H1 (cell line): ENCODE data around the gene ERMN. TPM values are rescaled to one million over a fixed set of nuclear protein-coding genes. Genes with fewer than 3 reads are reported as not detected.

Source experiments
- CTCF ChIA-PET: fragments of 300-600 bp; sonication (Branson Sonifier 250); formaldehyde crosslinking; loops from one replicate; lab custom pipeline; 2021; ENCODE audit not compliant: partially characterized antibody; lab: Charles Lee
- POLR2A ChIA-PET: fragments of 300-600 bp; sonication (Branson Sonifier 250); formaldehyde crosslinking; loops from one replicate; lab custom pipeline; 2021; ENCODE audit warnings: inconsistent platforms; ENCODE audit not compliant: partially characterized antibody; lab: Charles Lee
- DNase-seq, 2 experiments: peaks; one replicate each; pipeline versions ENCODE4 v3.0.0 to v3.0.0-alpha.2; 2010 to 2022; ENCODE audit warnings: low spot score in 2 of 2, low read depth in 1 of 2, mixed read lengths in 1 of 2
- FAIRE-seq: peaks from 2 replicates; lab custom pipeline; 2011; peaks lifted over from hg19 to GRCh38; lab: Jason Lieb, UNC
- H2AFZ ChIP-seq: 2 replicates; pipeline ENCODE4 v1.8.1; 2012; ENCODE audit warnings: low read length, inconsistent platforms
- H2AK5ac ChIP-seq: 2 replicates; pipeline ENCODE4 v1.6.1; 2013; ENCODE audit warnings: low read depth, low read length
- H2BK120ac ChIP-seq: replicated peaks from 2 replicates; pipeline ENCODE3; 2013; ENCODE audit warnings: low read depth, low read length, inconsistent platforms
- H2BK12ac ChIP-seq: 2 replicates; pipeline ENCODE4 v1.6.1; 2013; ENCODE audit warnings: low read depth, low read length
- H2BK15ac ChIP-seq: 2 replicates; pipeline ENCODE4 v1.6.1; 2013; ENCODE audit warnings: low read length
- H2BK20ac ChIP-seq: 2 replicates; pipeline ENCODE4 v1.6.1; 2013; ENCODE audit warnings: low read length
- H2BK5ac ChIP-seq: 2 replicates; pipeline ENCODE4 v1.6.1; 2013; ENCODE audit warnings: low read depth, low read length
- H3K14ac ChIP-seq: 2 replicates; pipeline ENCODE4 v1.6.1; 2013; ENCODE audit warnings: inconsistent platforms; ENCODE audit not compliant: insufficient read length
- H3K18ac ChIP-seq: 2 replicates; pipeline ENCODE4 v1.6.1; 2013; ENCODE audit warnings: low read length; ENCODE audit errors: extremely low read depth
- H3K23ac ChIP-seq: 2 replicates; pipeline ENCODE4 v1.6.1; 2013; ENCODE audit warnings: inconsistent platforms; ENCODE audit not compliant: insufficient read length
- H3K23me2 ChIP-seq: 2 replicates; pipeline ENCODE4 v1.6.1; 2013; ENCODE audit warnings: low read depth, low read length
- H3K27ac ChIP-seq: 2 replicates; pipeline ENCODE4 v1.6.1; 2011; ENCODE audit warnings: low read depth, low read length, inconsistent platforms
- H3K27me3 ChIP-seq, 4 experiments: replicated peaks in 1 of 4; 1 replicate in 1 of 4; 2 replicates in 3 of 4; pipeline versions ENCODE4 v1.6.1 to v1.8.1; 2011 to 2013; ENCODE audit warnings: low read length in 3 of 4, mild to moderate bottlenecking in 3 of 4, inconsistent platforms in 2 of 4, mixed read lengths in 2 of 4, moderate library complexity in 1 of 4; ENCODE audit not compliant: control insufficient read depth in 3 of 4, insufficient read depth in 3 of 4; ENCODE audit errors: extremely low read depth in 1 of 4
- H3K36me3 ChIP-seq, 4 experiments: 2 replicates each; pipeline versions ENCODE4 v1.6.1 to v1.8.1; 2011 to 2013; ENCODE audit warnings: mild to moderate bottlenecking in 4 of 4, low read length in 3 of 4, moderate library complexity in 2 of 4, control low read depth in 1 of 4, inconsistent platforms in 1 of 4; ENCODE audit not compliant: insufficient read depth in 4 of 4, control insufficient read depth in 2 of 4
- H3K4ac ChIP-seq: replicated peaks from 2 replicates; pipeline ENCODE3; 2013; ENCODE audit warnings: low read length, low read depth, mixed read lengths, inconsistent platforms; ENCODE audit not compliant: insufficient read length
- H3K4me1 ChIP-seq, 4 experiments: replicated peaks in 1 of 4; 1 replicate in 1 of 4; 2 replicates in 3 of 4; pipeline versions ENCODE4 v1.6.1 to v1.8.1; 2011 to 2013; ENCODE audit warnings: low read length in 3 of 4, inconsistent platforms in 2 of 4, mixed read lengths in 1 of 4; ENCODE audit not compliant: insufficient read depth in 4 of 4, control insufficient read depth in 3 of 4
- H3K4me2 ChIP-seq, 2 experiments: 2 replicates each; pipeline versions ENCODE4 v1.6.1 to v1.8.1; 2011 to 2013; ENCODE audit warnings: low read depth in 2 of 2, low read length in 2 of 2, control low read depth in 1 of 2, inconsistent platforms in 1 of 2, mild to moderate bottlenecking in 1 of 2; ENCODE audit not compliant: insufficient read depth in 1 of 2
- H3K4me3 ChIP-seq, 4 experiments: fragments of 200-600, 300-600 bp in 1 of 4; sonication (generic), shearing (Covaris generic), sonication (Bioruptor Twin) in 1 of 4; 2 replicates each; pipeline versions ENCODE4 v1.5.1 to v1.8.1; 2011 to 2016; ENCODE audit warnings: low read length in 4 of 4, low read depth in 3 of 4, control low read depth in 2 of 4, inconsistent platforms in 2 of 4, mild to moderate bottlenecking in 2 of 4, mixed read lengths in 1 of 4, moderate library complexity in 1 of 4; ENCODE audit not compliant: insufficient read depth in 2 of 4; ENCODE audit errors: extremely low read depth in 1 of 4
- H3K56ac ChIP-seq: replicated peaks from 2 replicates; pipeline ENCODE3; 2013; ENCODE audit warnings: low read depth, mild to moderate bottlenecking, mixed read lengths, low read length, inconsistent platforms; ENCODE audit not compliant: insufficient read length
- H3K79me1 ChIP-seq: 2 replicates; pipeline ENCODE4 v1.6.1; 2013; ENCODE audit warnings: low read depth, low read length, control low read depth
- H3K79me2 ChIP-seq, 2 experiments: 2 replicates each; pipeline versions ENCODE4 v1.6.1 to v1.8.1; 2012 to 2013; ENCODE audit warnings: low read length in 2 of 2, mild to moderate bottlenecking in 2 of 2, inconsistent platforms in 1 of 2; ENCODE audit not compliant: insufficient read depth in 2 of 2, control insufficient read depth in 1 of 2
- H3K9ac ChIP-seq, 4 experiments: replicated peaks in 1 of 4; 1 replicate in 1 of 4; 2 replicates in 3 of 4; pipeline versions ENCODE4 v1.6.1 to v1.8.1; 2011 to 2013; ENCODE audit warnings: low read depth in 3 of 4, low read length in 3 of 4, control low read depth in 2 of 4, mild to moderate bottlenecking in 2 of 4, moderate library complexity in 2 of 4, inconsistent platforms in 1 of 4; ENCODE audit errors: extremely low read depth in 1 of 4
- H3K9me3 ChIP-seq, 2 experiments: 2 replicates each; pipeline versions ENCODE4 v1.6.1 to v1.8.1; 2012 to 2013; ENCODE audit warnings: mild to moderate bottlenecking in 2 of 2, moderate library complexity in 2 of 2, control low read depth in 1 of 2, inconsistent platforms in 1 of 2, low read depth in 1 of 2, low read length in 1 of 2, mixed read lengths in 1 of 2; ENCODE audit not compliant: insufficient read depth in 2 of 2
- H4K20me1 ChIP-seq, 2 experiments: replicated peaks in 1 of 2; 2 replicates each; pipeline versions ENCODE3 to v1.8.1; 2011 to 2013; ENCODE audit warnings: inconsistent platforms in 2 of 2, low read length in 2 of 2, mild to moderate bottlenecking in 1 of 2; ENCODE audit not compliant: insufficient read depth in 2 of 2, control insufficient read depth in 1 of 2
- H4K5ac ChIP-seq: 2 replicates; pipeline ENCODE4 v1.6.1; 2013; ENCODE audit warnings: low read length, low read depth, mixed read lengths, inconsistent platforms; ENCODE audit not compliant: insufficient read length
- H4K8ac ChIP-seq: 2 replicates; pipeline ENCODE4 v1.8.0; 2013; ENCODE audit warnings: mild to moderate bottlenecking, moderate library complexity, low read length, inconsistent platforms; ENCODE audit not compliant: insufficient read depth; ENCODE audit errors: extremely low read depth
- H4K91ac ChIP-seq: replicated peaks from 2 replicates; pipeline ENCODE3; 2013; ENCODE audit warnings: low read length, mixed read lengths, inconsistent platforms; ENCODE audit not compliant: insufficient read length
- ATF2 ChIP-seq: IDR thresholded peaks from 2 replicates; pipeline ENCODE4 v1.6.1; 2012; ENCODE audit warnings: low read length, inconsistent platforms
- BRCA1 ChIP-seq: IDR thresholded peaks from 2 replicates; pipeline ENCODE4 v1.6.1; 2012; ENCODE audit warnings: low read depth, low read length, improper control_type of control experiment
- CREB1 ChIP-seq: IDR thresholded peaks from 2 replicates; pipeline ENCODE4 v1.6.1; 2012; ENCODE audit warnings: inconsistent platforms
- GABPA ChIP-seq: IDR thresholded peaks from 2 replicates; pipeline ENCODE4 v1.6.1; 2011; ENCODE audit warnings: mild to moderate bottlenecking, low read length, moderate library complexity, borderline replicate concordance; ENCODE audit not compliant: insufficient read depth
- KDM4A ChIP-seq: IDR thresholded peaks from one replicate; pipeline ENCODE4 v1.7.1; 2012; ENCODE audit warnings: low read depth, mild to moderate bottlenecking, moderate library complexity, low read length, inconsistent platforms; ENCODE audit not compliant: severe bottlenecking
- SIRT6 ChIP-seq: IDR thresholded peaks from one replicate; pipeline ENCODE4 v1.7.1; 2012; ENCODE audit warnings: low read length, inconsistent platforms
- SIX5 ChIP-seq: IDR thresholded peaks from 2 replicates; pipeline ENCODE4 v1.6.1; 2011; ENCODE audit warnings: mild to moderate bottlenecking, low read depth, low read length
- SP2 ChIP-seq: IDR thresholded peaks from 2 replicates; pipeline ENCODE4 v1.6.1; 2012; ENCODE audit warnings: mild to moderate bottlenecking, low read length, inconsistent platforms
- SUZ12 ChIP-seq: fragments of 200-600 bp; sonication (generic); IDR thresholded peaks from 2 replicates; pipeline ENCODE4 v1.6.1; 2012; ENCODE audit warnings: mild to moderate bottlenecking, inconsistent platforms, low read length, moderate library complexity, mixed read lengths
- TAF1 ChIP-seq: IDR thresholded peaks from 2 replicates; pipeline ENCODE4 v1.6.1; 2011; ENCODE audit warnings: mild to moderate bottlenecking, low read depth, low read length
- YY1 ChIP-seq: IDR thresholded peaks from 2 replicates; pipeline ENCODE4 v1.6.1; 2011; ENCODE audit warnings: low read depth, mild to moderate bottlenecking, low read length
- ZNF274 ChIP-seq: IDR thresholded peaks from 2 replicates; pipeline ENCODE4 v1.7.0; 2012; ENCODE audit warnings: low read length, borderline replicate concordance; ENCODE audit errors: extremely low read depth
- WGBS, 2 experiments: shearing (Covaris generic) in 1 of 2; methylation state at CpG; one replicate each; pipeline versions ENCODE4 v1.1.6 to v1.1.7; 2013 to 2015; ENCODE audit warnings: low lambda C conversion rate in 2 of 2, mixed read lengths in 2 of 2, inconsistent platforms in 1 of 2, low coverage in 1 of 2, missing lambda C conversion rate in 1 of 2; ENCODE audit not compliant: insufficient replicate concordance in 2 of 2, insufficient coverage in 1 of 2, insufficient read length in 1 of 2; ENCODE audit errors: extremely low coverage in 1 of 2, missing lambda C conversion rate in 1 of 2; 5-methylcytosine and 5-hydroxymethylcytosine counted together
- polyA plus RNA-seq, 7 experiments: library from polyadenylated mRNA; depleted of rRNA in 3 of 7; stranded (reverse) in 5 of 7; unstranded in 2 of 7; fragments of >200 nt in 5 of 7; fragments of 200-250 nt in 2 of 7; gene quantifications; 1 replicate in 5 of 7; 2 replicates in 1 of 7; 4 replicates in 1 of 7; pipeline versions ENCODE4 v1.2.1 to v1.2.3, GENCODE V29; 2011 to 2013; ENCODE audit warnings: missing spikeins in 2 of 7, mixed read lengths in 2 of 7
- total RNA-seq: library from RNA; stranded (reverse); fragmentation: NEBNext Ultra II Directional; extraction: Animal tissue kit (Norgen Biotek cat#: 25700); gene quantifications from 2 replicates; pipeline ENCODE4 v1.2.1, GENCODE V29; 2021
- TF ChIP-seq, protein P1 (sequence below): IDR thresholded peaks from 2 replicates; pipeline ENCODE4 v1.6.1; 2011; ENCODE audit warnings: low read length, improper control_type of control experiment

Gene ERMN
- total and polyA plus RNA-seq, 2 of the 8 experiments (the other 6 are each of a cell fraction or from before 2014, with no cell fraction given) = 0.11 TPM; not detected in 1

GRCh38 chr2:157287160-157287559 is 38.5 kb downstream of the ERMN start:
- Histone ChIP-seq H3K79me2 (no peaks in the 10 kb centered on the region), H3K27ac (no peak overlapping the region), H2AK5ac (no peak overlapping the region), H3K4me1 (no peaks in the 10 kb centered on the region), H2BK5ac (no peak overlapping the region), H4K20me1 (no peaks in the 10 kb centered on the region), H2BK20ac (no peak overlapping the region), H3K23me2 (no peaks in the 10 kb centered on the region), H4K8ac (no peak overlapping the region), H3K36me3 (no peaks in the 10 kb centered on the region), H3K27me3 (no peaks in the 10 kb centered on the region), H3K79me1 (no peaks in the 10 kb centered on the region), H2BK12ac (no peak overlapping the region), H3K23ac (no peak overlapping the region), H3K9ac (no peak overlapping the region), H4K91ac (no peak overlapping the region), H3K4ac (no peak overlapping the region), H3K56ac (no peak overlapping the region), H4K5ac (no peak overlapping the region), H3K18ac (no peak overlapping the region), H3K4me2 (no peak overlapping the region), H2BK15ac (no peak overlapping the region), H2AFZ (no peak overlapping the region), H3K4me3 (no peak overlapping the region), H3K9me3 (no peaks in the 10 kb centered on the region), H2BK120ac (no peak overlapping the region), H3K14ac (no peak overlapping the region)
- CTCF ChIA-PET = interaction anchor here (1.4 to 3.0 kb wide), 3 partner anchors 15 to 49 kb away, joined by 3 to 18 read pairs (median 4); no protein-coding TSS in a partner anchor
- WGBS, 2 experiments = 92 to 100% methylated on average over 1 of the region's 1 CpG
- POLR2A ChIA-PET = no interaction called here
- FAIRE-seq (no peak), DNase-seq (no peak)
- no peak for TF ChIP-seq SIRT6
- no peak for TF ChIP-seq SP2
- no peak for TF ChIP-seq TAF1
- TF ChIP-seq, protein P1, sequence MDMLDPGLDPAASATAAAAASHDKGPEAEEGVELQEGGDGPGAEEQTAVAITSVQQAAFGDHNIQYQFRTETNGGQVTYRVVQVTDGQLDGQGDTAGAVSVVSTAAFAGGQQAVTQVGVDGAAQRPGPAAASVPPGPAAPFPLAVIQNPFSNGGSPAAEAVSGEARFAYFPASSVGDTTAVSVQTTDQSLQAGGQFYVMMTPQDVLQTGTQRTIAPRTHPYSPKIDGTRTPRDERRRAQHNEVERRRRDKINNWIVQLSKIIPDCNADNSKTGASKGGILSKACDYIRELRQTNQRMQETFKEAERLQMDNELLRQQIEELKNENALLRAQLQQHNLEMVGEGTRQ = no peak
- no peak for TF ChIP-seq KDM4A
- no peak for TF ChIP-seq ATF2
- no peak for TF ChIP-seq BRCA1
- no peak for TF ChIP-seq GABPA
- no peak for TF ChIP-seq YY1
- no peak for TF ChIP-seq ZNF274
- TF ChIP-seq CREB1 = no peak
- no peak for TF ChIP-seq SUZ12
- no peak for TF ChIP-seq SIX5
